Epithelial cell of esophagus (primary cell): ENCODE data around the gene UBAC2.

Experiments used
- DNase-seq: peaks from one replicate; pipeline ENCODE4 v3.0.0; 2010; ENCODE audit warnings: low read depth
- H3K4me3 ChIP-seq: 2 replicates; pipeline ENCODE4 v1.5.1; 2011; ENCODE audit warnings: mild to moderate bottlenecking, low read length, control low read depth
- TF ChIP-seq, protein P1 (sequence below): IDR thresholded peaks from 2 replicates; pipeline ENCODE4 v1.5.1; 2011; ENCODE audit warnings: low read depth, mild to moderate bottlenecking, low read length, control low read depth, inconsistent platforms; ENCODE audit not compliant: insufficient read depth; ENCODE audit errors: missing control alignments

Gene UBAC2

DNA sequence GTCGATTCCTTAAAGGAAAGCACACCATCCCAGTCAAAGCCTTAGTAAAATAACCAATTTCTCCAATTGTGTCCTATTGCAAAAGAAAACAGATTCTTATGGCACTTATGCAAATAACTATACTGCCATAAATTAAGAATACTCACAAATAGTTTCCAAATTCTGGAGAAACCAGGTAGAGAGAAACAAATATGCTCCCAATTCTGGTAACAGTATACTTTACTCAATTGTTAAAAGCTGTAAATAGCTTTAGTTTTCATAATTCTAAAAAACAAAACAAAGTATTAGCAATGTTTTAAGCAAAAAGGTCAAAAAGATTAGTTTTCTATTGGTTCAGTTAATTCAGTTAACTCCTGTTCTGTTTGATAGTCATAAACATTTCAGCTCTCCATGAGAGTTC lies 18.2 kb upstream of the UBAC2 start:
- no peak for DNase-seq
- H3K4me3 ChIP-seq: no peak overlapping the region
- TF ChIP-seq, protein P1, sequence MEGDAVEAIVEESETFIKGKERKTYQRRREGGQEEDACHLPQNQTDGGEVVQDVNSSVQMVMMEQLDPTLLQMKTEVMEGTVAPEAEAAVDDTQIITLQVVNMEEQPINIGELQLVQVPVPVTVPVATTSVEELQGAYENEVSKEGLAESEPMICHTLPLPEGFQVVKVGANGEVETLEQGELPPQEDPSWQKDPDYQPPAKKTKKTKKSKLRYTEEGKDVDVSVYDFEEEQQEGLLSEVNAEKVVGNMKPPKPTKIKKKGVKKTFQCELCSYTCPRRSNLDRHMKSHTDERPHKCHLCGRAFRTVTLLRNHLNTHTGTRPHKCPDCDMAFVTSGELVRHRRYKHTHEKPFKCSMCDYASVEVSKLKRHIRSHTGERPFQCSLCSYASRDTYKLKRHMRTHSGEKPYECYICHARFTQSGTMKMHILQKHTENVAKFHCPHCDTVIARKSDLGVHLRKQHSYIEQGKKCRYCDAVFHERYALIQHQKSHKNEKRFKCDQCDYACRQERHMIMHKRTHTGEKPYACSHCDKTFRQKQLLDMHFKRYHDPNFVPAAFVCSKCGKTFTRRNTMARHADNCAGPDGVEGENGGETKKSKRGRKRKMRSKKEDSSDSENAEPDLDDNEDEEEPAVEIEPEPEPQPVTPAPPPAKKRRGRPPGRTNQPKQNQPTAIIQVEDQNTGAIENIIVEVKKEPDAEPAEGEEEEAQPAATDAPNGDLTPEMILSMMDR: no peak

DNA sequence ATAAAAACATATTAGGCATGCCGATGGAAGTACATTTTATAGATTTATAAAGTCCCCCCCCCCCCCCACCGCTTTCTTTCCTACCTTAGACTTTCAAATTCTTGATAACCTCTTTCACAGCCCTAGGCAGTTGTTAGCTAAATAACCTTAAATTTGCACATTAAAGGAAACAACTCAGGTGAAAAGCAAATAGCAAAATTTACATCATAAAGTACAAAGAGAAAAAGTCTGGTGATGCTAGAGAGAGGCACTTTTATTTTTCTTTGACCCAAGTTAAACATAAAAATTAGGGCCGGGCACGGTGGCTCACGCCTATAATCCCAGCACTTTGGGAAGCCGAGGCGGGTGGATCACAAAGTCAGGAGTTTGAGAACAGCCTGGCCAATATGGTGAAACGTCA lies 15.0 kb upstream of the UBAC2 start:
- DNase-seq: no peak
- TF ChIP-seq, protein P1: no peak
- H3K4me3 ChIP-seq: no peak overlapping the region

DNA sequence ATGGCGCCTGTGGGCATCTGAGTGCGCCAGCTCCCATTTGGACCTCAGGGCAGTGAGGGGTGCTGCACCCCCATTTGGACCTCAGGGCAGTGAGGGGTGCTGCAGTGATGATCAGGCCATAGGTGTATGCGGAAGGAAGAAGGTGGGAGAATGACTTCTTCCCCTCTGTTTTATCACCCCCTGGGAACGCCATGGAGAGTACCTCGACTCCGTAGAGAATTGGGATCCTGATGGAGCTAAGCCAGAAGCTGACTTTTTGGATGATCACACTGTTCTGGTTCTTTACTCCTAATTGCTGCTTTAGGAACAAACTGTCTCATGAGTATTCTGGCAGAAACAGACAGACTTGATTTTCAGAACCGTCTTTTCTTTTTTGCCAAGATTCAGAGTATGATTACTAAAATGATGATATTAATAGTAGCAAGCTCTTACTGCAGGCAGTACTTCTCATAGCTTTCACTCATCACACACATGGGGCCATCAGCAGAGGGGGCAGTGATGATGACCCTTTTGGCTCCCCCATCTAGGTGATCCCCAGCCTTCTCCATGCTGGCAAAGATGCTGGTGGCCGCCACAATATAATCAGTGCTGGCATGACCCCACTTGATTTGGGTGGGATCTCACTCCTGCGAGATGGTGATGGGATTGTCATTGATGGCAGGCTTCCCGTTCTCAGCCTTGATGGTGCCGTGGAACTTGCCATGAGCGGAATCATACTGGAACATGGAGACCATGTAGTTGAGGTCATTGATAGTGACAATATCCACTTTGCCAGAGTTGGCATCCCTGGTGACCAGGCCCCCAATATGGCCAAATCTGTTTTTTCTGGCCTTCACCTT lies 10.3 kb upstream of the UBAC2 start:
- TF ChIP-seq, protein P1: no peak
- no peak overlapping the region for H3K4me3 ChIP-seq
- DNase-seq: no peak

DNA sequence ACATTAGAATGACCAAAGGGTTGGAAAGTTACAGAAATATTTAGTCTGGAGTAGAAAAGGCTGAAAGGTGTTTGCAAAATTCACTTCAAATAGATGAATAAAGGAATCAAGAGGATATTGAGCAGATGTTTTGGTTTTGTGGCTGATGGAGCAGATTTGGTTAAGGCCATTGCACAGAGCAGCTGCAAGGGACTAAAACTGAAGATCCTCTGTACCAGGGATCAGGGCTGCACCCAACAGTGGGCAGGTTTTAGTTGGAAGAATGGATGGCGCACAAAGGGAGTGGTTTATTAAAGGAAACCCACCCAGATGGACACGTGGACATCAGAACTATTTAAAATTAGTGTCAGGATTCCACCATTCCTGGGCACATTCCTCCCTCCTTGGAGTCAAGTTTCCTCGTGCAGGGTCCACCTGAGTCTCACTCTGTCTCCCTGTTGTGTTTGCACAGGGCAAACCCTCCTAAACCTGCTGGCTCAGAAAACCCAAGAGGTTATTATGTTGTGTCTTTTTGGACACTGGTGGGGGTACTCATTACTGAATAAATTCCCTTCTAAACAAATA lies 9.2 kb upstream of the UBAC2 start:
- TF ChIP-seq, protein P1: no peak
- H3K4me3 ChIP-seq: no peak overlapping the region
- no peak for DNase-seq

DNA sequence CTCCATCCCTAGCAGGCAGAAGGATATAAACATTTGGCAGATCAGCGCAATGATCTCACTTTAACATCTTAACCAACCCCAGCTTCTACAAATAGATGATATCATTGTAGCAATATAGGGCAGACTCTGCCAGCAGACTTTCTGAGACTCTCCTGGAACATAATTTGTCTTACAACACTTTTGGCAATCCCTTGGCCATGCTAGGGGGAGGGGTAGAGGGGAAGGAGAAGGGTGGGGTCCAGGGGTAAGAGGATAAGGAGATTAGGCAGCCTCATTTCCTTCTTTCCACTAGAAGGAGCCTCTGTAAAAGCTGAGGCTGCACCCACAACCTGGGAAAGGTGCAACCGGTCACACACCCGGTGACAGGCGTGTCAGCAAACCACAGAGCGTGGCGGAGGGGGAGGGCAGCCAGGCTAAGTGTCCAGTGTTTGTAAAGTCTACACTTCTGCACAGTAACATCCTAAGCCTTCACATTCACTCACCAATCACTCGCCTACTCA lies 8.7 kb upstream of the UBAC2 start:
- no peak for DNase-seq
- no peak overlapping the region for H3K4me3 ChIP-seq
- TF ChIP-seq, protein P1: no peak

DNA sequence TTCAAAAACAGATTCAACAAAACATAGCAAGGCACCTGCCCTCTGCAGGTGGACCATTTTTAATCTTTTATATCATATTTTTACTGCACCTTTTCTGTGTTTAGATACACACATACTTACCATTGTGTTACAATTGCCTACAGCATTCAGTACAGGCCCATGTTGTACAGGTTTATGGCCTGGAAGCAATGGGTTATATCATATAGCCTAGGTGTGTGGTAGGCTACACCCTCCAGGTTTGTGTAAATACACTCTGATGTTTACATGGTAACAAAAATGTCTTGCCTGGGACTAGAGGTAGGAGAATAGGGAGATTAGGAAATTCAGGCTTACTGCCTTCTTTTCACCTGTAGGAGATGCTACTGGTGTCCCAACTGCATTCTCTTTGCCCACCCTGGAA lies 8.2 kb upstream of the UBAC2 start:
- TF ChIP-seq, protein P1: no peak
- no peak overlapping the region for H3K4me3 ChIP-seq
- DNase-seq: no peak

DNA sequence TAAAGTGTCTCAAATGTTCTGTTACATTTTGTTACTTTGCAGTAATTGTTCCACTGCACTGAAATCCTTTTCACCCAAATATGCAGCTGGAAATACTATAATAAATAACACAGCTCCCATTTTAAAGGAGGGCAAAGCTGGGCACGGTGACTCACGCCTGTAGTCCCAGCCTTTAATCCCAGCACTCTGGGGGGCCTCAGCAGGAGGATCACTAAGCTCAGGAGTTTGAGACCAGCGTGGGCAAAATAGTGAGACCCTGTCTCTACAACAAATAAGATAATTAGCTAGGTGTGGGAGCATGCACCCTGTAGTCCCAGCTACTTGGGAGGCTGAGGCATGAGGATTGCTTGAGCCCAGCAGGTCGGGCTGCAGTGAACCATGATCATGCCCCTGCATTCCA lies 7.5 kb upstream of the UBAC2 start:
- TF ChIP-seq, protein P1: no peak
- H3K4me3 ChIP-seq: no peak overlapping the region
- DNase-seq: no peak
